ENCODE data around the gene PTMS. TPM values are rescaled to one million over a fixed set of nuclear protein-coding genes. Genes with fewer than 3 reads are reported as not detected.

PTMS gene
- total and polyA plus RNA-seq, 2 donors (not counting 3 experiments of a cell fraction or from before 2014, with no cell fraction given): 555 to 661 TPM

DNA sequence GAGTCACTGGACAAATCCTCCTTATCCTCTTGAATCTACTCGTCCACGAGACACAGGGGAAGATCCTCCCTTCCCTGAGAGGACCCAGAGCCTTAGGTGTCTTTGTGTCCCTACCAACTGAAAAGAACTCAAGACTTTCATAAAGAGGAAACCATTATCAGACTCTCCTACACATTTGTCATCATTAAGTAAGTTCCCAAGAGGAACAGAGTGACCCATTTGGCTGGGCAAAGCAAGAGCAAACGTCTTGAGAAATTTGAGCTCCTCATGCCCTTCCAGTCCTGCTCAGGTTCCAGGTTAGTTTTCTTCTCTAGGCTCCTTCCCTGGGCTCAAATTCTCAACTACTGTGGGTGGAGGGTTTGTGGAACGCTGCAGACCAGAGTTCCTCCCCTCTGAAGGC is 18.9 kb upstream of the PTMS start:
- no TSS peak for BruUV-seq (replicated peaks)
- dilution Hi-C loops (cut with MboI; ENCODE audit: extremely low pct_ligation_motif_present, low sequenced_read_pairs) (no loop called here), intact Hi-C loops (cut with micrococcal nuclease) (no loop called here)
- ChIA-PET POLR2A (interaction anchor here (0.6 kb wide), 1 partner anchor 100 kb away, joined by 3 read pairs; no protein-coding TSS in a partner anchor), CTCF (interaction anchor here (0.9 kb wide), 1 partner anchor 78 kb away, joined by 3 read pairs; no protein-coding TSS in a partner anchor)
- no peaks in the 10 kb centered on the region for H4K20me1 ChIP-seq (replicated peaks; ENCODE audit: control insufficient read depth, extremely low read depth, insufficient read depth, low read length)
- H3K27me3 ChIP-seq (ENCODE audit: control insufficient read depth in 2 of 2, insufficient read depth in 2 of 2, low read length in 2 of 2): no peaks in the 10 kb centered on the region
- H3K9ac ChIP-seq (replicated peaks; ENCODE audit: extremely low read depth, insufficient read depth, low read length): no peak overlapping the region
- H3K9me3 ChIP-seq (replicated peaks; ENCODE audit: control insufficient read depth, insufficient read depth, low read length): no peaks in the 10 kb centered on the region
- H3K27ac ChIP-seq (ENCODE audit: insufficient read depth, low read depth, low read length): no peak overlapping the region
- H2AFZ ChIP-seq (ENCODE audit: low read depth, low read length): no peak overlapping the region
- TF ChIP-seq POLR2A (IDR thresholded peaks at IDR 0.05; ENCODE audit: low read depth, low read length) (no peak), FOS (IDR thresholded peaks at IDR 0.05; ENCODE audit: borderline replicate concordance, insufficient read depth, low read length) (no peak), CTCF (IDR thresholded peaks at IDR 0.05; ENCODE audit: extremely low read depth in 1 of 2, insufficient read depth in 1 of 2, low read depth in 1 of 2, low read length in 2 of 2) (no peak), POLR2AphosphoS5 (IDR thresholded peaks at IDR 0.05; ENCODE audit: insufficient read depth, low read depth, low read length) (no peak), MYC (IDR thresholded peaks at IDR 0.05; ENCODE audit: low read depth, low read length) (no peak), EZH2 (IDR thresholded peaks at IDR 0.05; ENCODE audit: borderline replicate concordance, low read depth, low read length, severe bottlenecking) (no peak), GATA2 (IDR thresholded peaks at IDR 0.05; ENCODE audit: insufficient read depth, insufficient read length, low read depth, low read length) (no peak), JUN (IDR thresholded peaks at IDR 0.05; ENCODE audit: borderline replicate concordance, insufficient read depth, insufficient read length, low read depth) (no peak)
- TF ChIP-seq, protein P1, sequence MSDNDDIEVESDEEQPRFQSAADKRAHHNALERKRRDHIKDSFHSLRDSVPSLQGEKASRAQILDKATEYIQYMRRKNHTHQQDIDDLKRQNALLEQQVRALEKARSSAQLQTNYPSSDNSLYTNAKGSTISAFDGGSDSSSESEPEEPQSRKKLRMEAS (IDR thresholded peaks at IDR 0.05; ENCODE audit: insufficient read depth, insufficient read length): no peak
- H3K36me3 ChIP-seq (ENCODE audit: control insufficient read depth in 2 of 2, extremely low read depth in 1 of 2, insufficient read depth in 2 of 2, low read length in 2 of 2): peaks cover 21 to 41% of the 10 kb centered on the region in 2 experiments
- DNase-seq (ENCODE audit: low read depth, low spot score) (no peak), FAIRE-seq (no peak)
- H3K9me1 ChIP-seq (replicated peaks; ENCODE audit: control insufficient read depth, extremely low read depth, insufficient read depth, low read length): no peaks in the 10 kb centered on the region
- H3K4me3 ChIP-seq (replicated peaks in 1 of 3; ENCODE audit: insufficient read depth in 1 of 3, low read depth in 1 of 3, low read length in 3 of 3): no peak overlapping the region
- H3K79me2 ChIP-seq (ENCODE audit: control insufficient read depth, insufficient read depth, low read length): peaks cover 10% of the 10 kb centered on the region
- H3K4me2 ChIP-seq (ENCODE audit: insufficient read depth, low read length): no peak overlapping the region
- peaks cover 8% of the 10 kb centered on the region for H3K4me1 ChIP-seq (ENCODE audit: control insufficient read depth, extremely low read depth, insufficient read depth, low read length)
